Measurements from ENCODE around the gene SCT.

DNA sequence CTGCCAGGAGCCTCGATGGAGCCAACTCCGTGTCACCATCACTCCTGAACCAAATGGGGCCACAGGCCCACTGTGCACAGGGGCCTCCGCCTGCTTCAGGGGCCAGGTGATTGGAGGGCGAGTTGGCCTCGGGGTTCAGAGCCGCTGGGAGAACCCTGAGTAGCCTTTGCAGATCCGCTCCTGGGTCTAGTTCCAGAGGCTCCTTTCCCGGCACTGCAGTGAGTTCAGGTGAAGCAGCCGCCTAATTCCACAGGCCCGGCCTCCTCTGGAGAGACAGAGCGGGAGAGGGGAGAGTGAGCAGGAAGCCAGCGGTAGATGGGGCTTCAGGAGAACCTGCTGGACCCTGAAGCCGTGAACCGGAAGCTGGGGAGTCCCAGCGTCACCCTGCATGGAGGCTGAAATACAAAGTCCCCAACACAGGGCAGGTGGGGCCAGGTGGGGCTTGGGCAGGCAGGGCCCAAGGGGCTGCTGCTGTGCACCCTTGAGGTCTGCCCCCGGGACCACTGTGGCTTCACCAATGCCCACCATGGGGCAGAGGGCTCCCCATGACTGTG lies 32.6 kb upstream of the SCT start:
- no peak for TF ChIP-seq CTCF (IDR thresholded peaks at IDR 0.05)
- TF ChIP-seq POLR2A (IDR thresholded peaks at IDR 0.05): no peak

All from Peyer's patch (tissue), 4 donors.